Measurements from ENCODE around the gene UGT1A7. TPM values are rescaled to one million over a fixed set of nuclear protein-coding genes. Genes with fewer than 3 reads are reported as not detected.

UGT1A7 gene
- total and polyA plus RNA-seq, 7 experiments from 2014 or later = not detected

DNA sequence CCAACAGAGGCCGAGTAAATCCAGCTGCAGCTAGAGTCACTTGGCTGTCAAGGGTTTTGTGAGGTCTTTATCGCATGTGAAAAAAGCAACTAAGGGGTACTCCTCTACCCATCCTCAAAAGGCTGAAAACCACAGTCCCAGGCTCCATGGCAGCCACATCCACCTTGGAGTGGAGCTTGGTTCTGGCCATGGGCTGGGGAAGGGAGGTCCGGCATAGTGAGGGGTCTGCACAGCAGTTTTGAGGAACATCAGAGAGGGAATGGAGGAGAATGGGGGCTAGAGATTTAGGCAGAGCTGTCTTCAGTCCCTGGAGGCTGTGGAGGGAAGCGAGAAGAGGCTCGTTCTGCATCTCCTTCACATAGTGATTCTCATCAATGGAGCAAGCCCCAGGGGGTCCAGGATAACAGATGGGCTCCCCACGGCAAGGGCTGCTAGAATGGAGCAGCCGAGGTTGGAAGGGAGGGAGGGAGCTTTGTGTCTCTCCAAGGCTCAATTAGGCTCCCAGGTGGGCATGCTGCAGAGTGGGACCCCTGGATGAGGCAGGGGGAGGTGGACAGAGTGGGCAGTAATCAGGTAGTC, 117.5 kb downstream of the UGT1A7 start:
- Mint-ChIP-seq H3K4me3 (no peak overlapping the region), H3K27me3 (peaks cover 0 to 16% (median 12%) of the 10 kb centered on the region in 5 donors), H3K9me3 (peaks cover 0 to 2% (median 0%) of the 10 kb centered on the region in 11 donors), H3K27ac (no peak overlapping the region), H3K36me3 (no peaks in the 10 kb centered on the region), H3K4me1 (peaks cover 0 to 2% (median 0%) of the 10 kb centered on the region in 7 donors)
- DNase-seq = no peak
- H3K4me1 ChIP-seq (ENCODE audit: control insufficient read depth in 2 of 2, insufficient read depth in 2 of 2, low read length in 2 of 2) = no peaks in the 10 kb centered on the region
- no peaks in the 10 kb centered on the region for H3K27me3 ChIP-seq (ENCODE audit: control insufficient read depth in 2 of 2, insufficient read depth in 2 of 2, low read length in 2 of 2)
- no peak overlapping the region for H3K27ac ChIP-seq (ENCODE audit: low read depth, low read length)
- H3K4me3 ChIP-seq (ENCODE audit: low read length) = no peak overlapping the region
- ATAC-seq = no peak
- POLR2A ChIA-PET = no interaction called here
- H3K9me3 ChIP-seq (ENCODE audit: control insufficient read depth in 2 of 3, low read length in 3 of 3) = no peaks in the 10 kb centered on the region
- CTCF ChIA-PET = no interaction called here
- no peaks in the 10 kb centered on the region for H3K36me3 ChIP-seq (ENCODE audit: control insufficient read depth in 2 of 3, insufficient read depth in 3 of 3, low read length in 3 of 3)
- intact Hi-C loops (cut with micrococcal nuclease) = no loop called here

DNA sequence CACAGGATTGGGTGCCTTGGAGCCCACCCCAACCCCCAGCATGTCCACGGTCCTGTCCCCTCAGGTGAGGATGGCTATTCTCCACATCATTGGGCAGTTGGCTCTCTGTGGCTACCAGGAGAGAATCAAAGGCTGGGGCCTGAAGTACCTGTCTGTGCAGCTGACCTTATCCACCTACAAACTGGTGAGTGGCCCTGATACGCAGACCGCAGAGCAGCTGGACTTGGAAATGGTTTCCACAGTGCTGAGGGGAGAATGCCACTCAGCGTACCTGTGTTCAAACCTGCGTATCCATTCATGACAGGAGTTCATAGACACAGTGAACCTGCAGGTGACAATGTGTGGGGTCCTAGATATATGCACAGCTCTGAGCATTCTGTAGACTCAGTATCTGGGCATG, 118.0 kb downstream of the UGT1A7 start:
- H3K4me3 ChIP-seq (ENCODE audit: low read length) = no peak overlapping the region
- peaks cover 0 to 20% (median 15%) of the 10 kb centered on the region in 5 donors for H3K27me3 Mint-ChIP-seq
- H3K4me3 Mint-ChIP-seq = no peak overlapping the region
- peaks cover 0 to 2% (median 0%) of the 10 kb centered on the region in 11 donors for H3K9me3 Mint-ChIP-seq
- H3K36me3 Mint-ChIP-seq = no peaks in the 10 kb centered on the region
- intact Hi-C loops (cut with micrococcal nuclease) = no loop called here
- CTCF ChIA-PET = no interaction called here
- H3K27me3 ChIP-seq (ENCODE audit: control insufficient read depth in 2 of 2, insufficient read depth in 2 of 2, low read length in 2 of 2) = no peaks in the 10 kb centered on the region
- POLR2A ChIA-PET = no interaction called here
- H3K27ac ChIP-seq (ENCODE audit: low read depth, low read length) = no peak overlapping the region
- no peak overlapping the region for H3K27ac Mint-ChIP-seq
- H3K4me1 ChIP-seq (ENCODE audit: control insufficient read depth in 2 of 2, insufficient read depth in 2 of 2, low read length in 2 of 2) = no peaks in the 10 kb centered on the region
- no peaks in the 10 kb centered on the region for H3K9me3 ChIP-seq (ENCODE audit: control insufficient read depth in 2 of 3, low read length in 3 of 3)
- no peak for DNase-seq
- H3K36me3 ChIP-seq (ENCODE audit: control insufficient read depth in 2 of 3, insufficient read depth in 3 of 3, low read length in 3 of 3) = no peaks in the 10 kb centered on the region
- no peak for ATAC-seq
- peaks cover 0 to 2% (median 0%) of the 10 kb centered on the region in 7 donors for H3K4me1 Mint-ChIP-seq

DNA sequence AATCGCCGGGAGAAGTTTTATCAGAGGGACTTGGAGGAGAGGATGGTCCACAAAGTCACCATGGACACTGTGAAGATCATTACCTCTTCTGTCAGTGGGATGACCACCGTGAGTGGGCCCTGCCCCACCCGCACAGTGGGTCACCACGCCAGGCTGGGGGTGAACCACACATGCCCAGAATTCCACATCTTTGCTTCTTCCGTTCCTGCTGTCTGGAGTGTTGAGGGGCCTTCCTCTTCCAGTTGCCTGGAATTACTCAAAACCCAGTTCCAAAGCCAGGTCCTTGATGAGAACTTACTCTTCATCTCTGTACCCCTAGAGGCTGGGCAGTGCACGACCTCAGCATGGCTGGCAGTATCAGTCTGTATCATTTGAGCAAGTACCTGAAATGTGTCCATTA, 118.5 kb downstream of the UGT1A7 start:
- POLR2A ChIA-PET = no interaction called here
- H3K27ac ChIP-seq (ENCODE audit: low read depth, low read length) = no peak overlapping the region
- no peaks in the 10 kb centered on the region for H3K36me3 ChIP-seq (ENCODE audit: control insufficient read depth in 2 of 3, insufficient read depth in 3 of 3, low read length in 3 of 3)
- H3K4me3 Mint-ChIP-seq = no peak overlapping the region
- no peaks in the 10 kb centered on the region for H3K9me3 Mint-ChIP-seq
- H3K36me3 Mint-ChIP-seq = no peaks in the 10 kb centered on the region
- H3K27me3 Mint-ChIP-seq = peaks cover 2 to 20% (median 15%) of the 10 kb centered on the region in 5 donors
- DNase-seq (no peak), ATAC-seq (no peak)
- CTCF ChIA-PET = no interaction called here
- no peaks in the 10 kb centered on the region for H3K27me3 ChIP-seq (ENCODE audit: control insufficient read depth in 2 of 2, insufficient read depth in 2 of 2, low read length in 2 of 2)
- H3K4me1 ChIP-seq (ENCODE audit: control insufficient read depth in 2 of 2, insufficient read depth in 2 of 2, low read length in 2 of 2) = no peaks in the 10 kb centered on the region
- H3K4me3 ChIP-seq (ENCODE audit: low read length) = no peak overlapping the region
- intact Hi-C loops (cut with micrococcal nuclease) = no loop called here
- no peaks in the 10 kb centered on the region for H3K9me3 ChIP-seq (ENCODE audit: control insufficient read depth in 2 of 3, low read length in 3 of 3)
- H3K27ac Mint-ChIP-seq = no peak overlapping the region
- peaks cover 0 to 2% (median 0%) of the 10 kb centered on the region in 7 donors for H3K4me1 Mint-ChIP-seq

DNA sequence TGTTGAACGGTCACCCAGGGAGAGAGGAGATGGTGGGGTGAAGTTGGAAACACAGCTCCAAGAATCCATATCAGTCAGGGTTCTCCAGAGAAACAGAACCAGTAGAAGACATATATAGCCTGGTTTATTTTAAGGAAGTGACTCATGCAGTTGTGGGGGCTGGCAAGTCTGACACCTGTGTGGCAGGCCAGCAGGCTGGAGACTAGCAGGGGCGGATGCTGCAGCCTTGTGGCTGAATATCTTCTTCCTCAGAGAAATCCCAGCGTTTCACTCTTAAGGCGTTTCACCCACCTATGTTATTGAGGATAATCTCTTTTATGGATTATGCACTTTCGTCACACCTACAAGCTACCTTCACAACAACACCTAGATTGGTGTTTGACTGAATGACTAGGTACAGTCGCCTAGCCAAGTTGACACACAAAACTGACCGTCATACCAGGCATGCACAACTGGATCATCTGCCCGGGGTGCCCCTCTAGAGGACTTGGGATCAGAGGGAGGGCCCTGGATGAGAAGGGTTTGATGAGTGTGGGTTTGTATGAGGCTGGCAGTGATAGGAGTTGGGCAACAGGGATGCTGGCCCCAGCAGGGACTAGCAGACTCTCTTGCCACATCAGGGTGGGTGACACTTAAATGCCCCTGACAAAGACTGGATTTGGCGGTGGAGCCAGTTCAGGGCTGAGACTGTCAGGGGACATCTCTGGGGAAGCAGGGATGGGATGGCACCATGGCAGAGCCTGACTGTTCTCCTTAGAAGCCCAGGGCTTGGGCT, 119.8 kb downstream of the UGT1A7 start:
- no peak for ATAC-seq
- CTCF ChIA-PET = no interaction called here

DNA sequence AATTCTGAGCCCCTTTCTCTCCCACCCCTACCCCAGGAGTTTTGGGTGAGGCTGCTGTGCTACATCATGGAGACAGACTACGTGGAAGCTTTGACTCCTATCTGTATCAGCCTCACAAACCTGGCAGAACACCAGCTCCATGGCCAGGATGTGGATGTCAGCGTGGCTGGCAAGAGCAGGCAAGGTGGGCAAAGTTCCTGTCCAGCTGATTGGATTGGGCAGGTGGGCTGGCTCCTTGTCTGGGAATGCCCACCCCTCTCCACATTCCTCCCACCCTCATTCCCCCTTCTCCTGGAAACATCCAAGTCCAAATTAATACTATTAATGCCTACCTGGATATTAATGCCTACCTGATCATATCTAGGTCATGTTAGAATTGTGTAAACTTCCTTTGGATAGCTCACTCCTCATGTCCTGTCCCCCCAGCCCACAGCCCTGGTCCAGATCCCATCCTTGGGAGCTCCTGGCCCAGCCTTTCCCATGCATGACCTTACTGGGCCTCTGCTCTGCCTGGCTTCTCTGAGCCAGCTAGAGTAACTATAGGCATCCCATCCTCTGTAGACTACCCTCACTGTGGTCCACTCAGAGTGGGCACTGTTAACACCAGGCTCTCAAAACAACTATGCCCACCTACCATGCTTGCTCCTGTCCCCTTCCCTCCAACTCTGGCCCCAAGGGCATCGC, 120.6 kb downstream of the UGT1A7 start:
- no peaks in the 10 kb centered on the region for H3K36me3 ChIP-seq (ENCODE audit: control insufficient read depth in 2 of 3, insufficient read depth in 3 of 3, low read length in 3 of 3)
- H3K9me3 Mint-ChIP-seq = no peaks in the 10 kb centered on the region
- H3K4me1 ChIP-seq (ENCODE audit: control insufficient read depth in 2 of 2, insufficient read depth in 2 of 2, low read length in 2 of 2) = no peaks in the 10 kb centered on the region
- CTCF ChIA-PET = no interaction called here
- H3K4me3 Mint-ChIP-seq = no peak overlapping the region
- H3K36me3 Mint-ChIP-seq = no peaks in the 10 kb centered on the region
- H3K9me3 ChIP-seq (ENCODE audit: control insufficient read depth in 2 of 3, low read length in 3 of 3) = no peaks in the 10 kb centered on the region
- H3K27me3 Mint-ChIP-seq = peaks cover 7 to 20% (median 15%) of the 10 kb centered on the region in 5 donors
- no peaks in the 10 kb centered on the region for H3K27me3 ChIP-seq (ENCODE audit: control insufficient read depth in 2 of 2, insufficient read depth in 2 of 2, low read length in 2 of 2)
- ATAC-seq = no peak
- peaks cover 0 to 2% (median 0%) of the 10 kb centered on the region in 7 donors for H3K4me1 Mint-ChIP-seq
- DNase-seq = peak in 1 of 9 donors; percentile 0
- H3K27ac Mint-ChIP-seq = no peak overlapping the region
- H3K4me3 ChIP-seq (ENCODE audit: low read length) = no peak overlapping the region
- H3K27ac ChIP-seq (ENCODE audit: low read depth, low read length) = no peak overlapping the region
- intact Hi-C loops (cut with micrococcal nuclease) = no loop called here
- POLR2A ChIA-PET = no interaction called here

More for the DNA sequence above, 119.8 kb downstream of the UGT1A7 start:
- no peaks in the 10 kb centered on the region for H3K4me1 ChIP-seq (ENCODE audit: control insufficient read depth in 2 of 2, insufficient read depth in 2 of 2, low read length in 2 of 2)
- Mint-ChIP-seq H3K9me3 (no peaks in the 10 kb centered on the region), H3K4me1 (peaks cover 0 to 2% (median 0%) of the 10 kb centered on the region in 7 donors), H3K36me3 (no peaks in the 10 kb centered on the region), H3K4me3 (no peak overlapping the region), H3K27ac (no peak overlapping the region), H3K27me3 (peaks cover 7 to 20% (median 15%) of the 10 kb centered on the region in 5 donors)
- intact Hi-C loops (cut with micrococcal nuclease) = no loop called here
- no peak overlapping the region for H3K4me3 ChIP-seq (ENCODE audit: low read length)
- no peaks in the 10 kb centered on the region for H3K9me3 ChIP-seq (ENCODE audit: control insufficient read depth in 2 of 3, low read length in 3 of 3)
- no peaks in the 10 kb centered on the region for H3K36me3 ChIP-seq (ENCODE audit: control insufficient read depth in 2 of 3, insufficient read depth in 3 of 3, low read length in 3 of 3)
- H3K27ac ChIP-seq (ENCODE audit: low read depth, low read length) = no peak overlapping the region
- DNase-seq = peak in 1 of 9 donors; percentile 11
- POLR2A ChIA-PET = no interaction called here
- no peaks in the 10 kb centered on the region for H3K27me3 ChIP-seq (ENCODE audit: control insufficient read depth in 2 of 2, insufficient read depth in 2 of 2, low read length in 2 of 2)

DNA sequence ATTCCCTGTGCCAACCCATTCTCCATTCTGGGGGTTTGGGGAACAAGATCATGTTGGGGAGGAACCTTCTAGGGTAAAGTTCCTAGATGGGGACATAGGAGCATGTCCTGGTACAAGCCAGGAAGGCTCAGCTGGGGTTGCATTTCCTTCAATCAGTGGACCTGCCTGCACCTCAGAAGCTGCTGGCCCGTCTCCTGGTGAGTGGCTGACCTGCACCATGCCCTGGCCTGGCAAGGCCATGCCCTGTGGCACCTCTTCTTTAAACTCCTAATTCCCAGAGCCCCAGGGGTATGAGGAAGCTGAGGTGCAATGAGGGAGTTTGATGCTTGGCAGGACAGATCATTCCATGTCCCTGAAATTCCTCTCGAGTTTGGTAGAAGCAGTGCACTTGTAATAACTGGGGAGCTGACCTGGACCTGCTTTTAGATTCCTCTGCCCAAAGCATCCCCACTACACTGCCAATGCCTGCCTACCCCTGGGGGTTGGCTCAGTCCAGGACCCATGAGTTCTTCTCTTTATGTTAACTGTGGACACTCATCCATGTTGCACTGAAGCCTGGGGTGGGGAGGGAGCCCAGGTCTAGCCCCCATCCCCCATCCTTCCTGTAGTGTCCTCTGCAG, 121.7 kb downstream of the UGT1A7 start:
- ATAC-seq (no peak), DNase-seq (peak in 1 of 9 donors; percentile 1)
- Mint-ChIP-seq H3K4me3 (no peak overlapping the region), H3K4me1 (peaks cover 0 to under 1% (median 0%) of the 10 kb centered on the region in 7 donors), H3K27ac (no peak overlapping the region), H3K9me3 (no peaks in the 10 kb centered on the region), H3K36me3 (no peaks in the 10 kb centered on the region), H3K27me3 (peaks cover 7 to 20% (median 15%) of the 10 kb centered on the region in 5 donors)
- ChIA-PET POLR2A (no interaction called here), CTCF (no interaction called here)
- H3K4me3 ChIP-seq (ENCODE audit: low read length) = no peak overlapping the region
- intact Hi-C loops (cut with micrococcal nuclease) = no loop called here
- no peaks in the 10 kb centered on the region for H3K27me3 ChIP-seq (ENCODE audit: control insufficient read depth in 2 of 2, insufficient read depth in 2 of 2, low read length in 2 of 2)
- no peaks in the 10 kb centered on the region for H3K9me3 ChIP-seq (ENCODE audit: control insufficient read depth in 2 of 3, low read length in 3 of 3)
- H3K36me3 ChIP-seq (ENCODE audit: control insufficient read depth in 2 of 3, insufficient read depth in 3 of 3, low read length in 3 of 3) = no peaks in the 10 kb centered on the region
- no peak overlapping the region for H3K27ac ChIP-seq (ENCODE audit: low read depth, low read length)
- no peaks in the 10 kb centered on the region for H3K4me1 ChIP-seq (ENCODE audit: control insufficient read depth in 2 of 2, insufficient read depth in 2 of 2, low read length in 2 of 2)
